SK-N-DZ (cell line): ENCODE measurements around the gene TMEM114.
A peak's percentile ranks its signal among the peaks of the same experiment; 100 is the strongest.
"Not testable (repeated sequence)": the region's sequence is repeated elsewhere in the genome, so short reads cannot be mapped to it uniquely, and the experiment has no call there.

Experiments used
- DNase-seq: peaks from one replicate; pipeline ENCODE4 v3.0.0-alpha.2; 2015; ENCODE audit warnings: low spot score

Gene TMEM114

GRCh38 chr16:8576141-8577004, 13.9 kb downstream of the TMEM114 start:
- DNase-seq, result no peak

DNA sequence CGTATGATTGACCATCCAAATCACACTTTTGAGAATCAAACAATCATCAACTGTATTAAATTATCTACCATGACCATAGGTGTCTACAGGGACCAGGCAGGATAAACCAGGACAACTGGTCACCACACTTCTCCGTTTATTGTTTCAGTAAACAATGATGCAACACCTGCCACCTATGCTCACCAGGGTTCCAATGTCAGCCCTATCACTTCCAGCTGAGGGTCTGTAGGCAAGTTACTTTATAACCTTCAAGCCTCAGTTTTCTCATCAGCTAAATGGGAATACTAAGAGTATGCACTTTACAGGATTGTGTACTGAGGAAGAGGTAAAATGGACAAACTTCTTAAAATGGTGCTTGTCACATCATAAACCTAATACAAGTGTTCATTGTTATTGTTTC, 14.9 kb downstream of the TMEM114 start:
- no peak for DNase-seq

- DNase-seq, result peak; percentile 34
Observed at GRCh38 chr16:8572919-8573724, 17.2 kb downstream of the TMEM114 start.

- no peak for DNase-seq
Observed at GRCh38 chr16:8572063-8572918, 18.0 kb downstream of the TMEM114 start.

DNA sequence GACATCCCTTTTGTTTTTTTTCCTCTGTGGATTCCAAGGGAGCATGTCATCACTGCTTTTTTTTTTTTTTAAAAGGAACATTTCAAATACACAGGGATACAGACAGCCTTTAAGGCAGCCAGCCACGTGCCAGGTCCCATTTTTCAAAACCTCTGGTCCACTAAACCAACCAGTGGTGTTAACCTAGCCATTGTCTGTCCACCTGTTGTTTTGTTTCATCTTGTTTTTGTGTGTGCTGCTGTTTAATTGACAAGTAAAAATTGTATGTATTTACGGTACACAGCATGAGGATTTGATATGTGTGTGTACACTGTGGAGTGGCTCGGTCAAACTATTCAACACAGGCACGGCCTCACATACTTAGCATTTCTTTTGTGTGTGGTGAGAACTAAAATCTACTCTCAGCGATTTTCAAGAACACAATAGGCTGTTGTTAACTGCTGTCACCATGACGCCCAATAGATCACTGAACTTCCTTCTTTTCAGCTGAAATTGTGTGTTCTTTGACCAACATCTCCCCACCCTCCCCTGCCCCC, 19.2 kb downstream of the TMEM114 start:
- no peak for DNase-seq

- not testable (repeated sequence) for DNase-seq
Observed at GRCh38 chr16:8570393-8570792, 19.9 kb downstream of the TMEM114 start.

- DNase-seq, result no peak
Observed at GRCh38 chr16:8569650-8570346, 20.5 kb downstream of the TMEM114 start.

DNA sequence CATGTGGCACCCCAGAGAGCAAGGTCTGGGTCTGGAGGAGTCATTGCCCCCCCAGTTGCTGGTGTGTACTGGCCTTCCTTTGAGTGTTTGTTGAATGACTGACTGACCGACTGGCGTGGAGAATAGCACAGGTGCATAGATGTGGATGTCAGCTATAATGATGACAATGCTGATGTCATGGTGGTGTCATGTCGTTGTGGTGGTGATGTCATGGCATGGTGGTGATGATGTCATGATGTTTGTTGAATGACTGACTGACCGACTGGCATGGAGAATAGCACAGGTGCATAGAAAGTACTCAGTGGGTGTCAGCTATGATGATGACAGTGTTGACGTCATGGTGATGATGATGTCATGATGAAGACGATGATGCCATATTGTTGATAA, 22.1 kb downstream of the TMEM114 start:
- no peak for DNase-seq

DNA sequence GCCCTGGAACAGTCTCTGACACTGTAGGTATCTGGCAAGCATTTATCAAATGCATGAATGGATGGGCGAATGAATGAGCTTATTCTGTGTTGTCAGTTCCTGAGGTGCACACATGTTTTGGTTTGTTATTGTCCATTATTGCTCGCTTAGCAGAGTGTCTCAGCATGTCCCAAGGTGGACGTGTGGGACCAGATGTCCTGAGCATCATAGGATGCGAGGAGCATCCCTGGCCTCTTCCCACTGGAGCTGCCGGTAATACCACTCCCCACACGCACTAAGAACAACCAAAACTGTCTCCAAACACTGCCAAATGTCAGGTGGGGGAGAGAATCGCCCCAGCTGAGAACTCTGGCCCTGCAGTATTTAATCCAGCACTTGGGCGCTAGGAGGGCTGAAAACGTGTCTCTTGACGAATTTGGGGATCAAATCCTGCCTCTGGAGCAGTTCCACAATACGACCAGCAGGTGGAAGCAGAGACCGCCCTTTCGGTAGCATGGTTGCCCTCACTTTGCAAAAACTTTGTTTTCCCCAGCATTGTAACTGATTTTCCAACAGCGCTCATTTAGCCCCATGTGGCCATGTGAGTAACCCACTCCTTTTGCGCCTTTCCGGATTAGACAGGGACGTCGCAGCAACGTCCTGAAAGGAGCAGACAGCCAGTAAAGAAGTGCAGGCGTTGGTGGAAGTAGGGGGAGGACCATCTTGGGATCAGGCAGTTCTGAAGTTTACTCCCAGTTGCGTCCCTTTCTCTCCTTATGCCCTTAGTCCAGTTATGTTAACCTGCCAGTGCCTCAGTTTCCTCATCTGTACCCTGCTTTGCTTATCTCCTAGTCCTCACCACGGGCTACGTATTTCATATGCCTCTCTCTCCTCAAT, 22.7 kb downstream of the TMEM114 start:
- DNase-seq, result peak; percentile 91

GRCh38 chr16:8565498-8565897, 24.8 kb downstream of the TMEM114 start:
- DNase-seq, result peak; percentile 16

DNA sequence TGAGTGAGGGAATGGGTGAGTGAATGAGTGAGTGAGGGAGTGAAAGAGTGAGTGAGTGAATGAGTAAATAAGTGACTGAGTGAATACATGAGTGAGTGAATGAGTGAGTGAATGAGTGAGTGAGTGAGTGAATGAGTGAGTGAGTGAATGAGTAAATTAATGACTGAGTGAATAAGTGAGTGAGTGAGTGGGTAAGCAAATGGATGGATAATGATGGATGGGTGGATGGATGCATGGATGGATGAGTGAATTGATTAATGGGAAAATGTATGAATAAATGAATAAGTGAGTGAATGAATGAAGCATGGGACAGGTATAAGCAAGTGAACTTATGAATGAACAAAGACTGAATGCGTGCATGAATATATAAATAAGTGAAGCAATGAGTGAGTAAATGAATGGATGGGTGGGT, 25.4 kb downstream of the TMEM114 start:
- DNase-seq, result no peak

DNA sequence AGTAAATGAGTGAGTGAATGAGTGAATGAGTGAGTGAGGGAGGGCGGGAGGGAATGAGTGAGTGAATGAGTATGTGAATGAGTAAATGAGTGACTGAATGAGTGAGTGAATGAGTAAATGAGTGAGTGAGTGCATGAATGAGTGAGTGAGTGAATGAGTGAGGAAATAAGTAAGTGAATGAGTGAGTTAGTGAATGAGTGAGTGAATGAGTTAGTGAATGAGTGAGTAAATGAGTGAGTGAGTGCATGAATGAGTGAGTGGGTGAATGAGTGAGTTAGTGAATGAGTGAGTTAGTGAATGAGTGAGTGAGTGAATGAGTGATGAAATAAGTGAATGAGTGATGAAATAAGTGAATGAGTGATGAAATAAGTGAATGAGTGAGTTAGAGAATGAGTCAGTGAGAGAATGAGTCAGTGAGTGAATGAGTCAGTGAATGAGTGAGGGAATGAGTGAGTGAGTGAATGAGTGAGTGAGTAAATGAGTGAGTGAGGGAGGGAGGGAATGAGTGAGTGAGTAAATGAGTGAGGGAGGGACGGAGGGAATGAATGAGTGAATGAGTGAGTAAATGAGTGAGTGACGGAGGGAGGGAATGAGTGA, 26.3 kb downstream of the TMEM114 start:
- not testable (repeated sequence) for DNase-seq

GRCh38 chr16:8561496-8561895, 28.8 kb downstream of the TMEM114 start:
- no peak for DNase-seq

DNA sequence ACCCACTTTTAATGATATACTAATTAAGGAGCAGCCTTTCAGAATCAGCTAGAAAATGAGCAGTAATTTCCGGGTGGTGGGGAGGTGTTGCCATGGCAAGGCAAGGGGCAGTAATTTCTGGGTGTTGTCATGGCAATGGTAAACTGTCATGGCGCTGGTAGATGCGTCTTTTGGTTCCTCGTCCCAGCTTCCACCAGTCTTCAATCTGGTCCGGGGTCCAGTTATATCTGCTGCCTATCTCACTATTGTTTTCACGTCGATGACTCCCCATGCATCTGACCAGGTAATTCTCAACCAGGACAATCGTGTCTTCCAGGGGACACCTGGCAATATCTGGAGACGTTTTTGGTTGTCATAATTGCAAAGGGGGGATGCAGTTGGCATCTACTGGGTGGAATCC, 34.9 kb downstream of the TMEM114 start:
- no peak for DNase-seq

DNA sequence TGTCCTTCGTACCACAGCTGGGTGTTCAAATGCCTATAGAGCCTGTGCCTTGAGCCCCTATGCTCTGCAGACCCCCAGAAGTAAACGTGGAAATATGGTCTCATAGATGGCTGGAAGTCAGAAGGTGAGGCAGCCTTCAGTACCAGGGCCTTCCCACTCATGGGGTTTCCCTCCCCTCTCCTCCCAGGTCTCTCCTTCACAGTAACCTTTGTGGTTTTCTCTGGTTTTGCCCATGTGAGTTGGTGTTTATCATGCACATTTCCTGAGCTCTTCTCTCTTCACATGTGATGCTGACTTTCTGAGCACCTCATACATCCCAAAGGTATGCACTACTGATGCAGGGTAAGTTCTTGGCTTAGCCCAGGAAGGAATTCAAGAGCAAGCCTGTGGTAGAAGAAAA, 35.4 kb downstream of the TMEM114 start:
- DNase-seq, result no peak

DNA sequence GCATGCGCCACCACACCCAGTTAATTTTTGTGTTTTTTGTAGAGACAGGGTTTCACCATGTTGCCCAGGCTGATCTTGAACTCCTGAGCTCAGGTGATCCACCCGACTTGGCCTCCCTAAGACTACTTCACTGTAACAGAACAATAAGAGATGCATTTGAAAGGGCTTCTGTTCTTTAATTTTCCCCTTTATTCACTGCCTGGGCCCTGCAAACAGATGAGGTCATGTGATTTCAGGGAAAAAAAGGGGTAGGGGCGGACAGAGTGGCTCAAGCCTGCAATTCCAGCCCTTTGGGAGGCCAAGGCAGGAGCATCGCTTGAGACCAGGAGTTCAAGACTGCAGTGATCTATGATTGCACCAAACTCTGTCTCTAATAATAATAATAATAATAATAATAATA, 36.3 kb downstream of the TMEM114 start:
- DNase-seq, result no peak

DNA sequence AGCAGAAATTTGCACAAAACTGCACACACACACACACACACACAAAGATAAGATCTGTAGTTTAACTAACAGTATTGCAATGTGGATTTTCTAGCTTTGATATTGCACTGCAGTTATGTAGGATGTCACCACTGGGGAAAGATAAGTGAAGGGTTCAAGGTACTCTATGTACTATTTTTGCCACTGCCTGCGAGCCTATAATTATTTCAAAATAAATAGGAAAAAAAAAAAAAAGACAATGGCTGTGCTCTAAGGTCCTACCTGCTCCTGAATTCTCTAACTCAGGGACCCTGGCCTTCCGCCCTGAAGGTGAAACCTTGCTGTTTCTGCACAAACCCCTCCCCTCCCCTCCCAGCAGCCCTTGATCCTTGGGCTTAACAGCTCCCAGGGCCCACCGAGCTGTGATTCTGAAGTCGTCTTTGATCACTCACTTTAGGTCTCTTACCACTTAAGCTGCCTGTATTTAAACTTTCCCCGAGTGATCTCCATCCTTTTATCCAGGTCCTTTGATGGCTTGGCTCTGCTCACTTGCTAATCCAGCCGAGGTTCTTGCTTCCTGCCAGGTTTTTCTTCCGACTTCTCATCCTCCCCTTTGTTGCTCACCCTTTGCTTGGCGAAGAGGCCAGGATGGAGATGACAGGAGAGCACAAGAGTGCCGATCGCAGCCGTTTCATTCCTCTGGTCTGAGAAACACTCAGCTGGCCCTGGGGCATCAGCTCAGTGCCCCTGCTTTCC, 37.7 kb downstream of the TMEM114 start:
- DNase-seq, result no peak

DNA sequence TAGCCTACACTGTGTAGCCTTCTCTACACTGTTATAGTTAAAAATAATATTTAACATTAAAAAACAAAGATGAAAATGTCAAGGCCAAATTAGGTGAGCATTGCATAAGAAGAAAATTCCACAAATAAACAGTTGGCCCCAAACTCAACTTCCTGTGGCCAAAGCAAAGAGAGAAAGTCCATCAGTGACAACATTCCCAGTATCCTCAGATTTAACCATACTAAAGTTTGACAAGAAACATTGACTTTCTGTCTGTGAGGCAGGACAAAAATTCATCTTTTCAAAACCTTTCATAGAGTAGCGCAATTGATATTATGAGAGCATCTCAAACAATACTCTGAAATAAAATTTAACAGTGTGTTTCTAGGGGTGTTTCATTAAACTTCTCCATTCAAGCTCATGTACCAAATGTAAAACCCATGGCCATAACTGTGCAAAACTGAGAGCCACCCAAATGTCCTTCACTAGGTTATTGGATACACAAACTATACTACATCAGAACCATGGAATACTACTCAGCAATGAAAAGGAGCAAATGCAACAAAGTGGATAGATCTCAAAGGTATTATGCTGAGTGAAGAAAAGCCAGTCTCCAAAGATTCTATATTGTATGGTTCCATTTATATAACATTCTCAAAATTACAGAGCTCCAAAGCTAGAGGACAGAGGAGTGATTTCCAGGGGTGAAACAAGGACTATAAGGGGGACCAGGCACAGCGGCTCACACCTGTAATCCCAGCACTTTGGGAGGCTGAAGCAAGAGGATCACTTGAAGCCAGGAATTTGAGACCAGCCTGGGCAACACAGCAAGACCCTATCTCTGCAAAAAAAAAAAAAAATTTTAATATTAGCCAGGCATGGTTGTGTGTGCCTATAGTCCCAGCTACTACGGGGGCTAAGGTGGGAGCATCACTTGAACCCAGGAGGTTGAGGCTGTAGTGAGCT, 38.7 kb downstream of the TMEM114 start:
- DNase-seq, result no peak
